Raji (cell line): ENCODE results near the gene SENP8.

Experiments
- POLR2A ChIP-seq: IDR thresholded peaks from 2 replicates; pipeline ENCODE4 v1.6.1; 2011; ENCODE audit warnings: low read depth, low read length, control low read depth; ENCODE audit not compliant: insufficient read depth

SENP8 gene

GRCh38 chr15:72166716-72167417, 48.7 kb downstream of the SENP8 start:
- TF ChIP-seq POLR2A, result no peak

- no peak for TF ChIP-seq POLR2A
These were observed 49.2 kb downstream of the SENP8 start for GRCh38 chr15:72167445-72167844.

GRCh38 chr15:72168131-72168807, 50.1 kb downstream of the SENP8 start:
- TF ChIP-seq POLR2A, result no peak

- TF ChIP-seq POLR2A, result no peak
These were observed 50.6 kb downstream of the SENP8 start for GRCh38 chr15:72168808-72169190.

GRCh38 chr15:72169236-72169920, 51.2 kb downstream of the SENP8 start:
- TF ChIP-seq POLR2A, result no peak

GRCh38 chr15:72169921-72170611, 51.9 kb downstream of the SENP8 start:
- TF ChIP-seq POLR2A, result no peak

- TF ChIP-seq POLR2A, result no peak
These were observed 52.5 kb downstream of the SENP8 start for GRCh38 chr15:72170691-72171090.

GRCh38 chr15:72172796-72173195, 54.6 kb downstream of the SENP8 start:
- TF ChIP-seq POLR2A, result no peak

GRCh38 chr15:72173401-72173800, 55.2 kb downstream of the SENP8 start:
- no peak for TF ChIP-seq POLR2A

- no peak for TF ChIP-seq POLR2A
These were observed 55.8 kb downstream of the SENP8 start for GRCh38 chr15:72173864-72174550.

- TF ChIP-seq POLR2A, result no peak
These were observed 56.5 kb downstream of the SENP8 start for GRCh38 chr15:72174551-72175165.

GRCh38 chr15:72175186-72176044, 57.2 kb downstream of the SENP8 start:
- no peak for TF ChIP-seq POLR2A

- TF ChIP-seq POLR2A, result no peak
These were observed 58.0 kb downstream of the SENP8 start for GRCh38 chr15:72176159-72176558.

GRCh38 chr15:72176743-72177142, 58.5 kb downstream of the SENP8 start:
- no peak for TF ChIP-seq POLR2A
